HG03457 (cell line): ENCODE results near the gene RSPH9.

Experiments used
- ATAC-seq: cut with Tn5 transposase; IDR thresholded peaks from one replicate; pipeline ENCODE4 v1.9.1; 2021; ENCODE audit warnings: moderate number of reproducible peaks; ENCODE audit not compliant: unreplicated experiment

The RSPH9 gene

DNA sequence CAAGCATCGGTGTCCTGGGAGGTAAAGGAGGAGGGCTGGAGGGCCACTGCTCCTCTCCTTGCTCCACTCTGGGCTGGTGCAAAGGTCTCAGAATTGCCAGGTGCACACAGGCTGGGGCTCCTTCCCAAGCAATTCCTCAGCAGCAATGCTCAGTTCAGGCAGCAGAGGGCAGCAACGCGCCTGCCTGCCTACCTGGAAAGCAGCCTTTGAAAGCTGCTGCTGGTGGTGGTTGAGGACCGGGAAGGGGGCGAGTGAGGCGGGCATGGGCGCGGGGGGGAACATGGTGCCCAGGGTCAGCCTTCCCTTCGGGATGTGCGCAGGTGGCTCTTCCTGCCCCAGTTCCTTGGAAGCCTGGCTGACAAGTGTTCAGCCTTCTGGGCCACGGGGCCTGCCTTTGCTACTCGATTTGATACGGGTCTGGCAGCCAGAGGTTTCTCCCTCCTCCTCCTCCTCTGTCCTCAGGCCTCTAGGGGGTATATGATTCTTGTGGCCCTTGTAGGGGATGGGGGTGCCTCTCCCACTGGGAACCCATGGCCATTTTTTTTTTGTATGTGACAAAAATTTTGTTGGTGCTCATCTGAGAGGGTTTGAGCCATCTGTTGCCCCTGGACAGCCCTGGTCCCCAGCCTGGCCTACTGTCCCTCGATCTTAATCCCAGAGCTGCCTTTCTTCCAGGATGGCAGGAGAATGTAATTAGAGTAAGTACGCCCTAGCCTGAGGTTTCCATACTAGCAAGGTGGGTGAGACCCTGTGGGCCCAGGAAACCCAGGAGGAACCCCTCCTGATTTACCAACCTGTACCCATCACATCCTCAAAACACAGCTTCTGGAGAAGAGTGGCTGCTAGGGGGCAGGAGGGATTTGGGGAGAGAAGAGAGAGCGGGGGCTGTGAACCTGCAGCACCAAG is 22.7 kb downstream of the RSPH9 start:
- ATAC-seq, result no peak

DNA sequence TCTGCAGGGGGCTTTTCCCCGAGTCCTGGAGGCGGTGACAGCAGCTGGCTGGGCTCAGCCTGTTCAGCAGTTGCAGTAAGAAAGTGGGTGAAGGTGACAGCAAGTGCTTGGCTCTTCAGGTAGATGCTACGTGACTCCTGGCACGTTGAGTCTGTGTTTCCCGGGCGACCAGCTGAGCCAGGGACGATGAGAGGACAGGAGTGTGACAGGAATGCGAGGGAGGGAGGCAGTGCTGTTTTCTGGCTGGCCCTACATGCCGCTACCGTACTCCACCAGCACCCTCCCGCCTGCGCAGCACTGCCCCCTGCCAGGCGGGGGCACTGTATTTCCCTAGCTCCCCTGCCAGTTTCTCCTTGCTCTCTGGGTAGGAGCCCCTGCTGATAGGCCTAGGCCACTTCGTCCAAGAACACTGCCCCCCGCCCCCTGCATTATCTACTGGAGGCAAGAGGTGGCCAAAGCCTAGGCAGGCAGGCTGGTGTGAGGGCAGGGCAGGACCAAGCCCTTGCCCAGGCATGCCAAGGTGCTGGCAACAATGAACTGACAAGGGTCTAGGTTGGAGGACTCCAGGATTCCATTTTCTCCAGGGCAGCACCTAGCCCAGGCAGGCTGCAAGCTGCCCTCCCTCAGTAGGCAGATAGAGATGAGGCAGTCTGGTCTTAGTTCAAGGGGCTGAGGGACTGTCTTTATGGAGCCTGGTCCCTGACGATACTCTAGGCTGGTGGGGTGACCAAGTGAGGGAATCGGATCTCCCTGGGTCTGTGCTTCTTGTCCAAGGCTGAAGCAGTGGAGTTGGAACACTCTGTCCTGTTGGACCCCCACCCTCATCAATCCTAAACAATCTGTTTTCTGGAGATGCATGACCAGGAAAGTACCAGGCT is 23.6 kb downstream of the RSPH9 start:
- no peak for ATAC-seq

DNA sequence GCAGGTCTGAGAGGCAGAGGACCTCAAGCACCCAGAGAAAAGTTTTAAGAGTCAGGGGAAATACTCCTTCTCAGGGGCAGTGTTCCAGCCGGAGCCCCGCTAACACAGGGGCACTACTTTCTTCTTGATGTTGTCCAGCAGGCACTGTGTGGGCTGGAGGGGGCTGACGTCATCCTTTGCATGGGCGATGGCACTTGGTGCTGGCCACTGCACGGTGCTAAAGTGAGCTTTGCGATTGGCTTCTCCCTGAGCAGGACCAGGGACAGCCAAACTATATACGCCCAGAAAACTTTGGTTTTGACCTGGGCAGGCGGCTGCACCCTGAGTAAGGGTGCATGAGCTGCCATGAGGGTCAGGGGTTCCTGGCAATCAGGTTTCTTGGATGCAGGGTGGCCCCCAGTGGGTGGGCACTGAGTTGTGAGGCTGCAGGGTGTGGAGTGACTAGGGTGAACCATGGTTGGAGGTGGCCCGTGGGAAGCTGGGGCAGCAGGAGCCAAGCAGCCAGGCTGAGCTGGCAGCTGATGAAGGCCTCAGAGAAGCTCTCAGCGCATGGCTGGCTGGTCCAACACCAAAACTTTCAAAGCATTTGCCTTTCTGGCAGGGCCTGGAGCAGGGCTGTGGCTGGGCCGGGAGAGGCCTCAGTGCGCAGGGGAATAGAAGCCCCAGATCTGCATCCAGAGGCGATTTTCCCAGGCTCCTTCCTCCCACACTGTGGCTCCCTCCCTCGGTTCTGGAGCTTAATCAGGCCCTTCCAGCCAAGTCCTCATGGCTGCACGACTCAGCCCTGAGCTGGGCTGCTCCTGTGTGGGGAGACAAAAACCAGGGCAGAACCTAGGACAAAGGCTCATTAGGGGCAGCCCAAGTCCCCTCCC is 24.4 kb downstream of the RSPH9 start:
- ATAC-seq, result no peak

DNA sequence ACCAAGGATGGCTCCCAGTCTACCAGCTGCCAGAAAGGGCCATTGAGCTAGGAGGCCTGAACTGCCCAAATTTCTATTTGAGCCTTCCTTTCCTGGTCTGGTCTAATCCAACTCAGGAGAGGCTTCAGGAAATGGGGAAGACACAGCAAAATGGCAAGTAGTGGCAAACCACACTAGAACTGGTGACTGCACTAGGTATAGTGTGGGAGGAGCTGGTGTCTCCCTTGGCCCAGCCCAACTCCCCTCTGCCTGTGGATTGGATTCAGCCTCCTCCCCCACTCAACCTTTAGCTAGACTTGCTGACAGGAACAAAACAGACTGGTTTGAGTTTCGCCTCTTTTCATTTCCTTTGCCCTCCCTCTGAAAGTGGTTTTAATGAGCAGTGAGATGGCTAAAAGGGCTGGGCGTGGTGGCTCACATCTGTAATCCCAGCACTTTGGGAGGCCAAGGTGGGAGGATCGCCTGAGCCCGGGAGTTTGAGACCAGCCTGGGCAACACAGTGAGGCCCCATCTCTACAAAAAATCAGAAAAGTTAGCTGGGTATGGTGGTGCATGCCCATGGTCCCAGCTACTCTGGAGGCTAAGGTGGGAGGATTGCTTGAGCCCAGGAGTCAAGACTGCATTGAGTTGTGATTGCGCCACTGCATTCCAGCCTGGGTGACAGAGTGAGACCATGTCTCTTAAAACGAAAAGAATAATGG is 25.2 kb downstream of the RSPH9 start:
- no peak for ATAC-seq

DNA sequence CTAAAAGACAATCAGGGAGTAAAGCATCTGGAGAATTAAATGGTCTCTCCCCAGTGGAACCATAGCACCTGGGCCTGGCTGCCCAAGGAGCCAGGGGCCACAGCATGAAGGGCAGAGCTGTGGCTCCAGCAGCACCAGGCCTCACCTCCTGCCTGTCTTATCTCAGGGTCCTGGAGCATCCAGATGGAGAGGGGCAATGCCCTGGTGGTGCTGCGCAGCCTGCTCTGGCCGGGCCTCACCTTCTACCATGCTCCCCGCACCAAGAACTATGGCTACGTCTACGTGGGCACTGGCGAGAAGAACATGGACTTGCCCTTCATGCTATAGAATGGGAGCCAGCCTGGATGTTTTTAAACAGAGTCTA is 25.8 kb downstream of the RSPH9 start:
- ATAC-seq, result no peak

GRCh38 chr6:43671011-43671800 is 26.4 kb downstream of the RSPH9 start:
- no peak for ATAC-seq

GRCh38 chr6:43671801-43672690 is 27.2 kb downstream of the RSPH9 start:
- no peak for ATAC-seq

DNA sequence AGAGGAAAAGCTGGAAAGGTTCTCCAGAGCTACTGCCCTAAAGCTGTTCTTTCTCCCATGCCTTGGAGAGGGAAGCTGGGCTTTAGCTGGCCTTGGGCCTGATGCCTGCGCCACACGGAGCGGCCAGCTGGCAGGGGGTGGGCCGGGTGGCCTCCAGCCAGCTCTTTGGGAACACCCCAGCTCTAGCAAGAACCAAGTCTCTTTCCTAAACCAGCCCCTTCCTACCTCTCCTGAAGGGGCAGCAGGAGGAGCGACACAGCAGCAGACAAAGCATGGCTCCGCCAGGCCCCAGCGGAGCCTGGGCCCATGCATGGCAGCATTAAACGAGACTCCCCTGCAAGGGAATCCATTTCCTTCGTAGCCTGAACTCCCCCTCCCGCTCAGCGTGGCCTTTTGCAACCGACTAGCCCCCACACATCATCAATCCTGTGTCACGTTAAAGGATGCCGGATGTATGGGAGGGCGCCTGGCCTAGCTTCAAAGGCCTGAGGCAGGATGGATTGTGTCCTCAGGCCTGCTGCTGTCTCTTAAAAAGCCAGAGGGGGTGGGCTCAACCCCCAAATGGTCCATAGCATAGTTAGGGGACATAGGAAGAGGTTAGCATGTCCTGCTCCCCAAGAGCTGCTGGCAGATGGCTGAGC is 28.7 kb downstream of the RSPH9 start:
- no peak for ATAC-seq

DNA sequence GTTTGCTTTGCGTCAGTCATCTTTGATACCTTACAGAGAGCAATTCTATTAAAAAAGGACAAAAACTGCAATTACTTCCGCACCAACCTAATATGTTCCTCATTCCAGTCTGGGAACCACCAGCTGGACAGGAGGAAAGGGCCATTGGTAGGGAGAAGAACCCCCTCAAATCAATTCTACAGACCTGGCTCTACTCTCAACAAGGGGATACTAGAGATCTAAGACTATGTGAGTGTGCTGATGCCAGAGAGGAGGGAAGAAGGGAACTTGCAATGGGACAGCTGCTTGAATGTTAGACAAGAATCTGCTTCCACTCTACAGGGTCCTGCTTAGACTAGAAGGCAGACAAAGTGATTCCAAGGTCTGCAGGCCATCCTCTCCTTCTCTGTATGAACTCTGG is 29.5 kb downstream of the RSPH9 start:
- no peak for ATAC-seq

DNA sequence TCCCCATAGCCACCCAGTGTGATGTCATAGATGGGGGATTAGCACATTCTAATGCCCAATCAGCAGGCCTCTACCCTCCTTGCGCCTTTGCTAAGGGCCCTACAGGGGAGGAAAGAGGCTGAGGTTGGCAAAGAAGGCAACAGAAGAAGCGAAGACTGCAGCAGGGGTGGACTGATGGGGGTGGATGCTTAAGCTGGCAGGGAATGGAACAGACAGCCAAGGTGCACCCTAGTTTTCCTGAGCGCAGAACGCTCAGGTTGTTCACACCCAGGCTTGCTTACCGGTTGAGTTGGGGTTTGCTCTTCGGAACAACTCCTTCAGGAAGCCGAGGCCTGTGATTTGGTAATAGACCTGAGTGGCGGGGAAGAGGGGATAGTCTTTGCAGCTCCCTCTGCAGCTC is 30.1 kb downstream of the RSPH9 start:
- no peak for ATAC-seq

DNA sequence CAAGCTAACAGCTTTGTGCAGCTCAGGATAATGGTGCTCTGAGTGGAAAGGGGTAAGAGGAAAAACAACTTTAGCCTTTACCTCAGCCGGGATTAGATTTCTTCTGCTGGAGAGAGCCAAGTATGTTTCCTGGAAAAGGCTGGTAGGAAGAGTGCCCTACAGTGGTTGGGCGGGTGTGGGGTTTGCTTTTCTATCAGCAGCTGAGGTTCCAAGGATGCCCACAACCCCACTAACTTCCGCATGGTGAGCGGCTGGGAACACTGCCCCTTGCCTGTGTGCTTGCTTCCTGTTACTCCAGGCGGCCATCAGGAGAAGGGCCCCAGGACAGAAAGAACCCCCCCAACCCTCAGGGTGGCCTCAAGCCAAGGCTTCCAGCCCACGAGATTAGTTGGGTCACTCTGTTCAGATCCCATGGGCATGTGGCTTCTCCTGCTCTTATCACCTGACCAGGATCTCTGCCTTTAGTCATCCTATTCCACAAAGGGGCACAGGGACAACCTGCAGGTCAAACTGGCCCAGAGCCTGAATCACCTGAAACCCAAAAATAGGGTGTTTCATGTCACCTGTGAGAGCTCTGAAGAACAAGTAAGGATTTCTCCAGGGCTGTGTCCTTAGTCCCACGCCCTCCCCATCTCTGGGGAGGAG is 32.2 kb downstream of the RSPH9 start:
- no peak for ATAC-seq

DNA sequence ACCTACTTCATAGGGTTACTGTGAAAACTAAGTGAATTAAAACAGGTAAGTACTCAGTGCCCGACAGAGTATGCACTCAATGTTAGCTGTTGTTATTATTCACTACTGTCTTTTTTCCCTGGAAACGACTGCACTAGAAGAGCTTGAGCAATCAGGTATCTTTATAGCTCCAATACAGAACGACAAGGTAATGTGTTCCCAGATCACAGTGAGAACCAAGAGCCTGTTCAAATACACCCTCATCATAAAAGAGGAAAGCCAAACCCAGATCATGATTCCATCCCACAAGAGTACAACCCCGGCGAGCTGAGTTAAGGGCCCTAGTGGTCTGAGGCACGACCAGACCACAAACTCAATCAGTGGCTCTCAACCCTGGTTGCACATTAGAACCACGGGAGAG is 32.9 kb downstream of the RSPH9 start:
- no peak for ATAC-seq

DNA sequence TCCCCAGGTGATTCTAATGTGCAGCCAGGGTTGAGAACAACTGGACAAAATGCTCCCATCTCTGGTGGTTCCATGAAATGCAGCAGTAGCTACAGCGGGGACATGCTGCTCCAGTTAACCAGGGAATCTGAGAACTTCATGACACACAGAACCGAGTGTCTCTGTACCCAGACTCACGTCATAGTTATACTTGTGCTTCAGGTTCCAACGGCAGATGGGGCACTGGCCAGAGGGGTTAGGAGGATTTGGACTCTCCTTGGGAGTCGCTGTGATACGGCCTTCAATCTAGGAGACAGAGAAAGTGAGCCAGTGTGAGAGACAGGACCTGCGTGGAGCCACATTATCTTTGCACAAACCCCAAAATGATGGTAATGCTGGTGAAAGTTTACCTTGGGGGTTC is 33.5 kb downstream of the RSPH9 start:
- no peak for ATAC-seq

GRCh38 chr6:43679057-43679456 is 34.2 kb downstream of the RSPH9 start:
- no peak for ATAC-seq

GRCh38 chr6:43680308-43681200 is 35.7 kb downstream of the RSPH9 start:
- no peak for ATAC-seq

DNA sequence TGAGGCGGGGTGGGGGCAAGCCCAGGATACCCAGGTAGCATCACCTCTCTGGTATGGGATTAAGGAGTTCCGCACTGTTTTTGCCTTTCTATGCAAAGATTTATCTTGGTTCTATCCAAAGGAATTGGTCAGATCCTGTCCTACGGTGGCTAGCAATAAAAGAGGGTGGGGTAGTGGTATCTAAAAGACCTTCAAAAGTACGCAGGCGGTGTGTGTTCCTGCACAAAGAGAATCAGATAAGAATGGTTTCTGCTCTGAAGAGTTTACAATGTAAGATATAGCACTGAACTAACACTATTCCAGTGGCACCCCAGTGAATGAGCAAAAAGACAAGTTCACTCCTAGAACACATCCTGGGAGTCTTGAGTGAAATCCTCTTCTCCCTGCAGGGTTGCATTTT is 36.5 kb downstream of the RSPH9 start:
- ATAC-seq, result no peak
